Dermis blood vessel endothelial cell (primary cell): ENCODE data around the gene UBE2S. TPM values are rescaled to one million over a fixed set of nuclear protein-coding genes. Genes with fewer than 3 reads are reported as not detected.

Experiments
- DNase-seq: peaks from one replicate; pipeline ENCODE4 v3.0.0; 2010
- total RNA-seq: library from RNA; depleted of rRNA; stranded (reverse); fragments of >200 nt; gene quantifications from 2 replicates; pipeline ENCODE4 v1.2.3, GENCODE V29; 2014

The UBE2S gene
- total RNA-seq, 1 donor from 2014 or later, result 47.8 TPM

DNA sequence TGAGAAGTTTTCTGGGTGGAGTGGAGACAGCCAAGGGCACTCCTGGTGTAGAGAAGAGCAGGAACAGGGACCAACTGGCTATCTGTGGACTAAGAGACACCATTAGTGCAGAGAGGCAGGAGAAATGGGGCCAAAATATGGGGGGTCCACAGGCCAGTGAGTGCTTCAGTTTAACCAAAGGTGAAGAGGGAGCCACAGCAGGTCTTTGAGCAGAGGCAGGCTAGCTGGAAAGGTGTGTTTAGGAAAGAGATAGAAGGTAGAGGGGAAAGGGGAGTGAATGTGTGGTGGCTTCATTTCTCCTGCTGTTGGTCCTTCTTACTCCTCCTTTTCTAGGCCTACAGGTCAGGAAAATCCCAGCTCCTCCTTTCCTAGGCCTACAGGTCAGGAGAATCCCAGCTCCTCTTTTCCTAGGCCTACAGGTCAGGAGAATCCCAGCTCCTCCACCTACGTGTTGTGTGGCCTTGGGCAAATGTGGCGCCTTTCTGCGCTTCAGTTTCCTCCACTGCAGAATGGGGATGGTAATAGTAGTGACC, 25.0 kb downstream of the UBE2S start:
- DNase-seq, result no peak

- no peak for DNase-seq
Observed at GRCh38 chr19:55382013-55382412, 25.6 kb downstream of the UBE2S start.

- no peak for DNase-seq
Observed at GRCh38 chr19:55379174-55379573, 28.4 kb downstream of the UBE2S start.

GRCh38 chr19:55377356-55378131, 30.0 kb downstream of the UBE2S start:
- DNase-seq, result no peak

DNA sequence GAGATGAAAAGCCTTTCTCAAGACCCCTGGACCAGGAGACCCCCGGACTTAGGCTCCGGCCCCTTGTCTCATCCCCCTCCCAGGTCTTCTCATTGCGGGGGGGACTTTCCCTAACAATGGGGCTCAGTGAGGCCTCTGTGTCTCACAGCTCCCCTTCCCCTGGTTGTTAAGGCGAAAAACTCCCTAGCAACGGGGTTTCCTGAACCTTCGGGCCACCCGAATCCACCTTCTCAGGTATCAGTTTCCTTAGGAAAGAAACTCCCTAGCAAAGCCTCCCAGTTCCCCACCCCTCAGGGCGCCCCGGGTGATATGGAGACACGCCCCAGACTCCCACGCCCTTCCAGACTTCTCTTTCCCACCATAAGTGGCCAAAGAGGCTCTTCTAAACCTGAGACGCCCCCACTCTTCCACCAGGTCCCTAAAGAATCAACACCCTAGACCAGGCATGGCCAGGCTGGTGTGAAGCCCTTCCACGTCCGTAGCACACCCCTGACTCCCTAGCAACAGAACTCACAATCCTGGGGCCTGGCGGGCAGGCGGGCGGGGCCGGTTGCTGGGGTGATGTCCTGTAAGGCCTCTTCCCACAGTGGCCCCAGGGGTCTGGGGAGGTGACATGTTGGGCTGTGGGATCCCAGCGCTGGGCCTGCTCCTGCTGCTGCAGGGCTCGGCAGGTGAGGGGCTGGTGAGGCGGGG, 31.2 kb downstream of the UBE2S start, which contains the start of gene TMEM190:
Gene TMEM190 (plus strand): TSS at position 586 of the 693 bp plus-strand sequence. CDS start 28 bp downstream, at position 614.
- no peak for DNase-seq

DNA sequence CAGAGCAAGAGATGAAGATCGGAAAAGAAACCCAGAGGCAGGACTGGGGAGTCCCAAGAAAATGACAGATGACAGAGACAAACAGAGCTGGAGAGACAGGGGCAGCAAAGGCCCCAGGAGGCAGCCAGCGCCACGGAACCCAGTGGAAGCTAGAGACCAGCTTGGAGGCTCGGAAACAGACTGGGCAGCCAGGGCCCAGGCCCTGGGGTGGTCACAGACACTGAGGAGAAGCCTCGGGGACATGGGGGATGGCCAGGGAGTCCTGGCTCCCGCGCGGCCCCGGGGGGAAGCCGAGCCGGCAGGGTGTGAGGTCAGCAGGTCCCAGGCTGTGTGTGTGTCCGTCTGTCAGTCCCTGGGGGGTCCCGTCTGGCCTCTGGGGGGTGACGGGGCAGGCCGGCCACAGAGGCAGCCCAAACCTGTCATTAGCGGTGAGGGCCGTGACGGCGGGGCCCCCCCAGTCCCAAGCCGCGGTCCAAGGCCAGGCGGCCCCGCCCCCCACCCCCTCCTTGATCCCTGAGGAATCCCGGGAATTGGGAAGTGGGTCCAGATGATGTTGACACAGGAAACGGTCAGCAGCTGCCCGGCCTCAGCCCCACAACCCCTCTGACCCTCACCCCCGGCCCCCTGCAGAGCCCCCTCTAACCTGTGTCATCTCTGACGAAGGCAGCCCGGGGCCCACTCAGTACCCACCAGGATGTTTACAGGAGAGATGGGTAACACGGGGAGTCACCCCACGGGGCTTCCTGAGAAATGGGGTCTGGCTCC, 33.4 kb downstream of the UBE2S start:
- no peak for DNase-seq

- DNase-seq, result no peak
Observed at GRCh38 chr19:55373306-55373992, 34.1 kb downstream of the UBE2S start.

DNA sequence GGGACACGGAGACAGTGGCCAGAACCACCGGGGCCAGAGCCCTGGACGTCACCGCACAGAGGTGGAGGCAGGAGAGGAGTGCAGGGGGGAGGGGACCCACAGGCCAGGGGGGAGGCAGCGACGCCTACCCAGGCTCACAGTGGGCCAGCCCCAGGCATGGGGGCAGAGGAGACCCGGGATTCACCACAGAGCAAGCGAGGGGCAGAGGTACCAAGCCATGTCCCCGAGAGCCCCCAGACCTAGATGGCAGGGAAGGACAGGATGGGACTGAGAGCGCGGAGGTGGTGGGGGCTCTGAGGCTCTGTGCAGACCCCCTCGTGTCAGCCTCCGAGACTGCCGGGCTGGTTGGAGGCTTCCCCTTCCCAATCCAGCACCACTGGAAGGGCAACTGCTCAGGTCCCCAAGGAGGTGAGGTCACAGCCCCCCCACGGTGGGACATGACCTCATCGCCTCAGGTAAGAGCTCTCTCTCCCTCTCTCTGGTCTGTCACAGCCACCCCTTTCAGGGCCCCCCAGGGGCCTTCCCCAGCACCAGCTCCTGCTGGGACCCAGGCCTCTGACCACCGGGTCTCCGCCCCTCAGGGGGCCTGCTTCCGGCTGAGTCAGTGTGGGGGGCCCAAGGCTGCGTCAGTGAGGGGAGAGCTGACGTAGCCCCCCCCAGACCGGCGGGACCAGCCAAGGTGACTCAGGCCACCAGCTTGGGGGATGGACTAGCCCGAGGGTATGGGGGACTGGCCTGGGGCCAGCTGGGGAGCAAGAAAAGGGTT, 35.1 kb downstream of the UBE2S start:
- no peak for DNase-seq

DNA sequence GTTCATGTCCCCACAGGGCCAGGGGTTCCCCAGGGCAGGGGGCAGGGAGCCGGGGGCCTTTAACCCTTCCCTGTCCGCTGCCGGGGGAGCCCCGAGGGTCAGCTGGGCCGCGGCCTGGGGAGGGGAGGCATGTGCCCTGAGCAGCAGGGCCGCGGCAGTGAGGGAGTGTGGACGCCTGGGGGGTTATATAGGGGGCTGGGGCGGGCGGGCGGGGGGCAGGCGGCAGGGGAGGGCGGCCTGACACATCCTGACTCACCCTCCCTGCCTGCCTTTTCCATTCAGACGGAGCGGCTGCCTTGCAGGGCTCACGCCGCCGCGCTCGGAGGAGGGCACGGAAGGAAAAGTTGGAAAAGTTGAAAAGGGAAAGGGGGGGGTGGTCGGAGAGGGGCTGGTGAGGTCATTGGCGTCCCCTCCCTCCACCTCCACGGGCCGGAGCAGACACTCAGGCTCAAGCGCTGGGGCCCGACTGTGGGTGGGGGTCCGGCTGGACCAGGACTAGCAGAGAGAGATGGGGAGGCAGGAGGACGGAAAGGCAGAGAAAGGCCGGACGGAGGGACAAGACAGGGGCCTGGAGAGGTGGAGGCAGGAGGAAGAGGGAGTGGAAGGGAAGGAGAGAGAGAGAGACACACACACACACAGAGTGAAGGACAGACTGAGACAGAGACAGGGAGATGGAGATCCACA, 37.1 kb downstream of the UBE2S start, which contains the start of gene IL11:
Gene IL11 (minus strand): TSS at position 159 of the 684 bp plus-strand sequence. CDS start 153 bp downstream, at position 6.
- DNase-seq, result no peak

GRCh38 chr19:55369653-55370304, 37.8 kb downstream of the UBE2S start:
- DNase-seq, result no peak

DNA sequence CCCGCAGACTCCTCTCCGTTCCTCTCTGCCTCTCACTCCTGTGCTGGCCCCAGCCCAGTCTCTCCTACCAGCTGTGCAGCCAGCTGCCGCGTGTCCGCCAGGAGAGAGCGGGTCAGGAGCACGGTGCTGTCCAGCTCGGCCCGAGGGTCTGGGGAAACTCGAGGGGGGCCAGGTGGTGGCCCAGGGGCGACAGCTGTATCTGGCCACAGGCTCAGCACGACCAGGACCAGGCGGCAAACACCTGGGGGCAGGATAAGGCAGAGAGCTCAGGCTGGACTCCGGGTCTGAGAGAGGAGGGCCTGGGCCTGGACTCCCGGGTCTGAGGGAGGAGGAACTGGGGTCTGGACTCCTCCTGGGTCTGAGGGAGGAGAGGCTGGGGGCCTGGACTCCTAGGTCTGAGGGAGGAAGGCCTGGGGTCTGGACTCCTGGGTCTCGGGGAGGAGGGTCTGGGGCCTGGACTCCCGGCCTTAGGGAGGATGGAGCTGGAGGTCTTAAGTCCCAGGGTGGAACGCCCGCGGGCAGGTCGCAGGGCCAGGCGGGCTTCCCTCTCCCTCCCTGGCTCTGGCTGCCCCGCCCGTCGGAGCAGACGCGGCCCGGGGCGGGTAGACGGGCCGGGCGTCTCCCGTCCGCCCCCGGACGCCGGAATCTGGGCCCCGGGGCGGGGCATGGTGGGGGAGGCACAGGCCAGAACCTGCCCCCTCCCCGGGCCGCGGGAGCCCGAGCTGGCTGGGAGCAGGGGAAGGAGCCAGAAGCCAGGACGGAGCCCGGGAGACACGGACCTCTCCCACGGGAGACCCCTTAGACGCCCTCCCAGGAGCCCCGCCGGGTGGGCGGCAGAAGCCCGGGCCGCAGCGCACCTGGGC, 38.7 kb downstream of the UBE2S start:
- no peak for DNase-seq

DNA sequence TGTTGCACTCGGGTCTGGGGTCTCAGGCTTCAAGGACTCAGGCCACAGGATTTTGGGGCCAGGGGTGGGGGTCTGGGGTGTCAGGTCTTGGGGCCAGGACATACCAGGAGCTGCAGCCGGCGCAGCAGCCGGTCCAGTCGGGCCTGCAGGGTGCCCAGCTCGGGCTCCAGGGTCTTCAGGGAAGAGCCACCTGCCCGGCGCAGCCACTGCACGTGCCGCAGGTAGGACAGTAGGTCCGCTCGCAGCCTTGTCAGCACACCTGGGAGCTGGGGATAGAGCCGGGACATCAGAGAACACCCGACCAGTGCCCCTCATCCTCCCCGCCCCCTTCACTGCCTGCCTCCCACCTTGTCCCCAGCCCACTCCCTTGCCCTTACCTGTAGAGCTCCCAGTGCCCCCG, 39.5 kb downstream of the UBE2S start:
- no peak for DNase-seq

- DNase-seq, result no peak
Observed at GRCh38 chr19:55366790-55367189, 40.8 kb downstream of the UBE2S start.

GRCh38 chr19:55365964-55366363, 41.6 kb downstream of the UBE2S start:
- DNase-seq, result no peak

GRCh38 chr19:55365245-55365644, 42.3 kb downstream of the UBE2S start:
- DNase-seq, result no peak

GRCh38 chr19:55362990-55363716, 44.4 kb downstream of the UBE2S start, which contains the start of gene GARIN5B:
TSS of gene GARIN5B (minus strand) at chr19:55363260. CDS start at chr19:55363066, 194 bp downstream.
- DNase-seq, result no peak

DNA sequence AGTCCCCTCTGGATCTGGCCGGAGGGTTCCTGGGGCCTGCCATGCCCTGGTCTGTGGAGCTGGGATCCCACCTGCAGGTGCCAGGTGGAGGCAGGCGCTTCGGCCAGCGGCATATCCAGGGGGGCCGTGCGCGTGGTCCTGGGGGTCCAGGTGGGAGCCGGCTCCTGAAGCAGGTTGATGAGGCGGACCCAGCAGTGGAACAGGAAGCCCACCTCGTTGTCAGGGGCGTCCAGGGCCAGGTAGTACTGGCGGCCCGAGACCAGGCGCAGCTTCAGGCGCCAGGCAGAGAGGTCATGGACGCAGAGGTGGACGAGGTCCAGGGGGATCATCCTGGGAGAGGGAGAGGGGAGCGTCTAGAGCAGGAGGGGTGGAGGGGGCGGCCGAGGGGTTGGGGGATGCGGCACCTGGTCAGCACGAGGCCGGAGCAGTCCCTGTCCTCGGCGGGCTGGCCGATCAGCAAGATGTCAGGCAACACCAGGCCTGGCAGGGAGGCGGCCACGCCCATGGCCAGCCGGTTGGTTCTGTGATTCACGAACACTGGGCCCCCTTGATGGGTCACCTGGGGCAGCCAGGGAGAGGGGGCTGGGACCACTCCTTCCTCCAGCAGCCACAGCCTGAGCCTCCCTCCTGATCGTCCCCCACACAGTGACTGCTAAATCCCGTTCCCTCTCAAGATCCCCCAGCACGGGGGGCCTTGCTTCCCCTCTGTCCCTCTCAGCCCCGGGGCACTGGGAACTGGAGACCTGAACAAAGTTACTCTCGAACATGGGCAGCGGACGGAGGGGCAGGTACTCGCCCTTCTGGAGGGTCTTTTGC, 45.2 kb downstream of the UBE2S start:
- no peak for DNase-seq

GRCh38 chr19:55360902-55361301, 46.7 kb downstream of the UBE2S start:
- DNase-seq, result no peak
